NOMO-1 treated with DMSO at 0.1 percent for 48 hours (cell line): ENCODE measurements around the gene GP5.

Source experiments
- DNase-seq: peaks from one replicate; lab custom pipeline; 2025; ENCODE audit not compliant: unreplicated experiment; lab: John Stamatoyannopoulos, UW

The GP5 gene

GRCh38 chr3:194399874-194400411 lies 877 bp upstream of the GP5 start:
- DNase-seq = peak; percentile 27

GRCh38 chr3:194397757-194398312 lies 1.2 kb downstream of the GP5 start:
- no peak for DNase-seq

- DNase-seq = peak; percentile 13
These were observed 2.0 kb downstream of the GP5 start for GRCh38 chr3:194396859-194397756.

GRCh38 chr3:194396539-194396858 lies 2.6 kb downstream of the GP5 start:
- no peak for DNase-seq

- DNase-seq = peak; percentile 56
These were observed 3.1 kb downstream of the GP5 start for GRCh38 chr3:194395778-194396538.

GRCh38 chr3:194395212-194395611 lies 3.9 kb downstream of the GP5 start:
- no peak for DNase-seq

GRCh38 chr3:194392576-194392975 lies 6.5 kb downstream of the GP5 start:
- DNase-seq = no peak

GRCh38 chr3:194390835-194391234 lies 8.2 kb downstream of the GP5 start:
- DNase-seq = no peak

- no peak for DNase-seq
These were observed 9.8 kb downstream of the GP5 start for GRCh38 chr3:194389269-194389668.

- no peak for DNase-seq
These were observed 11.1 kb downstream of the GP5 start for GRCh38 chr3:194387926-194388418.

- no peak for DNase-seq
These were observed 11.8 kb downstream of the GP5 start for GRCh38 chr3:194387276-194387675.

- DNase-seq = peak; percentile 26
These were observed 12.4 kb downstream of the GP5 start for GRCh38 chr3:194386648-194387047.

- DNase-seq = no peak
These were observed 13.0 kb downstream of the GP5 start for GRCh38 chr3:194386066-194386465.

- DNase-seq = no peak
These were observed 14.5 kb downstream of the GP5 start for GRCh38 chr3:194384569-194385001.

- no peak for DNase-seq
These were observed 14.9 kb downstream of the GP5 start for GRCh38 chr3:194384156-194384555.

- DNase-seq = no peak
These were observed 15.7 kb downstream of the GP5 start for GRCh38 chr3:194383276-194383940.

- no peak for DNase-seq
These were observed 16.2 kb downstream of the GP5 start for GRCh38 chr3:194382892-194383223.

GRCh38 chr3:194382196-194382891 lies 16.7 kb downstream of the GP5 start:
- no peak for DNase-seq

- no peak for DNase-seq
These were observed 17.6 kb downstream of the GP5 start for GRCh38 chr3:194381460-194381875.

GRCh38 chr3:194380326-194380725 lies 18.7 kb downstream of the GP5 start:
- DNase-seq = no peak
